ENCODE measurements around the gene DNTTIP2.
"Not testable (repeated sequence)": the region's sequence is repeated elsewhere in the genome, so short reads cannot be mapped to it uniquely, and the experiment has no call there.

Gene DNTTIP2

DNA sequence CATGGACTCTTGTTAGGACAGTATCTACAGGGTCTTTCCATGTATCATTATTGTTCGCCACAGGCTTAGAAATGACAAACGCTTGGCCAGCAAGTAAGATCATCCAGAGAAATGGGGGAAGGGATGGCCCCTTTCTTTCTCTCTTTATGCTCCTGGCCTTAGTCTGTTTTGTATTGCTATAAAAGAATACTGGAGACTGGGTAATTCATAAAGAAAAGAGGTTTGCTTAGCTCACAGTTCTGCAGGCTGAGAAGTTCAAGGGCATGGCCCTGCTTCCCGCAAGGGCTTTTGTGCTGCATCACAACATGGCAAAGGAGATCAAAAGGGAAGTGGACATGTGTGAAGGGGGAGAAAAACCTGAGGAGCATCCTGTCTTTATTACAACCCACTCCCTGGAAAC lies 41.0 kb downstream of the DNTTIP2 start:
- in situ Hi-C loops (cut with MboI; ENCODE audit: low sequenced_read_pairs, unreplicated experiment): loop anchor here (25.0 kb wide), 1 partner anchor 526 kb away; no protein-coding TSS in a partner anchor
- no peak for DNase-seq (ENCODE audit: low spot score)
- TF ChIP-seq, protein P1, sequence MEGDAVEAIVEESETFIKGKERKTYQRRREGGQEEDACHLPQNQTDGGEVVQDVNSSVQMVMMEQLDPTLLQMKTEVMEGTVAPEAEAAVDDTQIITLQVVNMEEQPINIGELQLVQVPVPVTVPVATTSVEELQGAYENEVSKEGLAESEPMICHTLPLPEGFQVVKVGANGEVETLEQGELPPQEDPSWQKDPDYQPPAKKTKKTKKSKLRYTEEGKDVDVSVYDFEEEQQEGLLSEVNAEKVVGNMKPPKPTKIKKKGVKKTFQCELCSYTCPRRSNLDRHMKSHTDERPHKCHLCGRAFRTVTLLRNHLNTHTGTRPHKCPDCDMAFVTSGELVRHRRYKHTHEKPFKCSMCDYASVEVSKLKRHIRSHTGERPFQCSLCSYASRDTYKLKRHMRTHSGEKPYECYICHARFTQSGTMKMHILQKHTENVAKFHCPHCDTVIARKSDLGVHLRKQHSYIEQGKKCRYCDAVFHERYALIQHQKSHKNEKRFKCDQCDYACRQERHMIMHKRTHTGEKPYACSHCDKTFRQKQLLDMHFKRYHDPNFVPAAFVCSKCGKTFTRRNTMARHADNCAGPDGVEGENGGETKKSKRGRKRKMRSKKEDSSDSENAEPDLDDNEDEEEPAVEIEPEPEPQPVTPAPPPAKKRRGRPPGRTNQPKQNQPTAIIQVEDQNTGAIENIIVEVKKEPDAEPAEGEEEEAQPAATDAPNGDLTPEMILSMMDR (IDR thresholded peaks at IDR 0.05; ENCODE audit: borderline replicate concordance, control extremely low read depth, extremely low read depth, insufficient read depth, missing control alignments): no peak

DNA sequence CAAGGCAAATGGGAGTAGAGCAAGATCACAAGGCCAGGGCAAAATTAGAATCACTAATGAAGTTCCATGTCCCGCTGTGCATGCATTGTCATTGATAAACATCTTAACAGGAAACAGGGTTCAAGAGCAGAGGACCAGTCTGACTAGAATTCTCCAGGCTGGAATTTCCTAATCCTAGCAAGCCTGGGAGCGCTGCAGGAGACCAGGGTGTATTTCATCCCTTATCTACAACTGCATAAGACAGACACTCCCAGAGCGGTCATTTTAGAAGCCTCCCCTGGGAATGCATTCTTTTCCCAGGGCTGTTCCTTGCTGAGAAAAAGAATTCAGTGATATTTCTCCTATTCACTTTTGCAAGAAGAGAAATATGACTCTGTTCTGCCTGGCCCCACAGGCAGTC lies 45.7 kb downstream of the DNTTIP2 start:
- DNase-seq (ENCODE audit: low spot score): not testable (repeated sequence)
- in situ Hi-C loops (cut with MboI; ENCODE audit: low sequenced_read_pairs, unreplicated experiment): loop anchor here (25.0 kb wide), 1 partner anchor 521 kb away; no protein-coding TSS in a partner anchor

GRCh38 chr1:93829061-93829460 lies 49.9 kb downstream of the DNTTIP2 start:
- in situ Hi-C loops (cut with MboI; ENCODE audit: low sequenced_read_pairs, unreplicated experiment): loop anchor here (5.0 to 25.0 kb wide), 3 partner anchors 202 to 517 kb away; partner anchors contain the start of gene FNBP1L
- TF ChIP-seq, protein P1 (IDR thresholded peaks at IDR 0.05; ENCODE audit: borderline replicate concordance, control extremely low read depth, extremely low read depth, insufficient read depth, missing control alignments): no peak
- DNase-seq (ENCODE audit: low spot score): no peak

GRCh38 chr1:93828367-93828755 lies 50.6 kb downstream of the DNTTIP2 start:
- TF ChIP-seq, protein P1 (IDR thresholded peaks at IDR 0.05; ENCODE audit: borderline replicate concordance, control extremely low read depth, extremely low read depth, insufficient read depth, missing control alignments): no peak
- in situ Hi-C loops (cut with MboI; ENCODE audit: low sequenced_read_pairs, unreplicated experiment): loop anchor here (5.0 to 25.0 kb wide), 3 partner anchors 201 to 516 kb away; partner anchors contain the start of gene FNBP1L
- no peak for DNase-seq (ENCODE audit: low spot score)

- in situ Hi-C loops (cut with MboI; ENCODE audit: low sequenced_read_pairs, unreplicated experiment): loop anchor here (5.0 to 25.0 kb wide), 3 partner anchors 200 to 515 kb away; partner anchors contain the start of gene FNBP1L
- no peak for DNase-seq (ENCODE audit: low spot score)
- TF ChIP-seq, protein P1 (IDR thresholded peaks at IDR 0.05; ENCODE audit: borderline replicate concordance, control extremely low read depth, extremely low read depth, insufficient read depth, missing control alignments): no peak
Observed at GRCh38 chr1:93827633-93828366, 51.2 kb downstream of the DNTTIP2 start.

DNA sequence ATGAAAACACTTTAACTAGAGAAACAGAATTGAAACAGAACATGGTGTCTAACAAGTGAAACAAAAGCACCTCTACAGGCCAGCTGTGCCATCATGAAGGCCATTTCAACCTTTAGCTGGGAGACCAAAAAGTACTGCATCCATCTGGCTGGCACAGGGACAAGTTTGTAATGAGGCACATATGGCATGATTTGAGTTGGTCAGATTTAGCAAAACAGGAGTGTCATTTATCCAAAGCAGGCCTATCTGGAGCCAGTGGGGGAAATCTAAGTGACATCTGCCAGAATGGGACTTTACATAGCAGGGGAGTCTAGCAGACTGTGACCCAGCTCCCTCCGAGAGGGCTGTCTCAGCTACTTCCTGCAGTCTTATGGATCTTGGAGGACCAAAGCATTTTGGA lies 51.9 kb downstream of the DNTTIP2 start:
- in situ Hi-C loops (cut with MboI; ENCODE audit: low sequenced_read_pairs, unreplicated experiment): loop anchor here (5.0 to 25.0 kb wide), 3 partner anchors 200 to 515 kb away; partner anchors contain the start of gene FNBP1L
- no peak for DNase-seq (ENCODE audit: low spot score)
- TF ChIP-seq, protein P1 (IDR thresholded peaks at IDR 0.05; ENCODE audit: borderline replicate concordance, control extremely low read depth, extremely low read depth, insufficient read depth, missing control alignments): no peak

GRCh38 chr1:93824834-93825233 lies 54.2 kb downstream of the DNTTIP2 start:
- TF ChIP-seq, protein P1 (IDR thresholded peaks at IDR 0.05; ENCODE audit: borderline replicate concordance, control extremely low read depth, extremely low read depth, insufficient read depth, missing control alignments): no peak
- in situ Hi-C loops (cut with MboI; ENCODE audit: low sequenced_read_pairs, unreplicated experiment): loop anchor here (5.0 to 25.0 kb wide), 3 partner anchors 198 to 513 kb away; partner anchors contain the start of gene FNBP1L
- DNase-seq (ENCODE audit: low spot score): no peak

Measured in GM13976 (cell line).